Vagina (tissue), 2 donors: ENCODE results near the gene CGB1.
"Not testable (repeated sequence)": the region's sequence is repeated elsewhere in the genome, so short reads cannot be mapped to it uniquely, and the experiment has no call there.

Experiments used
- POLR2AphosphoS5 ChIP-seq, 2 donors: sonication (generic); formaldehyde crosslinking; IDR thresholded peaks; one replicate each; pipeline ENCODE4 v1.9.0; 2017; ENCODE audit warnings: antibody characterized with exemption in 2 of 2, mild to moderate bottlenecking in 2 of 2, low read depth in 1 of 2; ENCODE audit not compliant: insufficient read depth in 1 of 2
- TF ChIP-seq, protein P1 (sequence below), 3 experiments: fragments of 450-650 bp in 2 of 3; fragments of 200-600 bp in 1 of 3; sonication (generic) in 1 of 3; IDR thresholded peaks; one replicate each; pipeline ENCODE4 v1.5.1; 2017 to 2019; ENCODE audit warnings: antibody characterized with exemption in 3 of 3, mild to moderate bottlenecking in 2 of 3, moderate library complexity in 2 of 3

GRCh38 chr19:49028686-49029085 is 8.0 kb downstream of the CGB1 start:
- TF ChIP-seq POLR2AphosphoS5 (IDR thresholded peaks at IDR 0.05; ENCODE audit: insufficient read depth in 1 of 2, low read depth in 1 of 2), result not testable (repeated sequence)
- TF ChIP-seq, protein P1, sequence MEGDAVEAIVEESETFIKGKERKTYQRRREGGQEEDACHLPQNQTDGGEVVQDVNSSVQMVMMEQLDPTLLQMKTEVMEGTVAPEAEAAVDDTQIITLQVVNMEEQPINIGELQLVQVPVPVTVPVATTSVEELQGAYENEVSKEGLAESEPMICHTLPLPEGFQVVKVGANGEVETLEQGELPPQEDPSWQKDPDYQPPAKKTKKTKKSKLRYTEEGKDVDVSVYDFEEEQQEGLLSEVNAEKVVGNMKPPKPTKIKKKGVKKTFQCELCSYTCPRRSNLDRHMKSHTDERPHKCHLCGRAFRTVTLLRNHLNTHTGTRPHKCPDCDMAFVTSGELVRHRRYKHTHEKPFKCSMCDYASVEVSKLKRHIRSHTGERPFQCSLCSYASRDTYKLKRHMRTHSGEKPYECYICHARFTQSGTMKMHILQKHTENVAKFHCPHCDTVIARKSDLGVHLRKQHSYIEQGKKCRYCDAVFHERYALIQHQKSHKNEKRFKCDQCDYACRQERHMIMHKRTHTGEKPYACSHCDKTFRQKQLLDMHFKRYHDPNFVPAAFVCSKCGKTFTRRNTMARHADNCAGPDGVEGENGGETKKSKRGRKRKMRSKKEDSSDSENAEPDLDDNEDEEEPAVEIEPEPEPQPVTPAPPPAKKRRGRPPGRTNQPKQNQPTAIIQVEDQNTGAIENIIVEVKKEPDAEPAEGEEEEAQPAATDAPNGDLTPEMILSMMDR (IDR thresholded peaks at IDR 0.05), result not testable (repeated sequence)
